ENCODE measurements around the gene GRAP2. TPM values are rescaled to one million over a fixed set of nuclear protein-coding genes. Genes with fewer than 3 reads are reported as not detected.

GRAP2 gene
- total RNA-seq, 1 donor from 2014 or later = 10.1 TPM

GRCh38 chr22:40001106-40001505 is 100.2 kb downstream of the GRAP2 start:
- Histone ChIP-seq H3K4me1 (no peaks in the 10 kb centered on the region), H3K9me3 (no peaks in the 10 kb centered on the region), H3K27me3 (peaks cover 8% of the 10 kb centered on the region), H3K4me3 (no peak overlapping the region), H3K36me3 (no peaks in the 10 kb centered on the region), H3K27ac (no peak overlapping the region)
- intact Hi-C loops (cut with DNase I) = no loop called here
- no peak for TF ChIP-seq CTCF (IDR thresholded peaks at IDR 0.05)
- ATAC-seq (no peak), DNase-seq (no peak)

- no peaks in the 10 kb centered on the region for H3K4me1 ChIP-seq
- H3K4me3 ChIP-seq = no peak overlapping the region
- no peaks in the 10 kb centered on the region for H3K9me3 ChIP-seq
- intact Hi-C loops (cut with DNase I) = no loop called here
- H3K27ac ChIP-seq = no peak overlapping the region
- no peaks in the 10 kb centered on the region for H3K27me3 ChIP-seq
- no peak for TF ChIP-seq CTCF (IDR thresholded peaks at IDR 0.05)
- H3K36me3 ChIP-seq = no peaks in the 10 kb centered on the region
- DNase-seq = no peak
- no peak for ATAC-seq
These were observed 101.1 kb downstream of the GRAP2 start for GRCh38 chr22:40001800-40002577.

GRCh38 chr22:40002935-40003715 is 102.2 kb downstream of the GRAP2 start:
- no peaks in the 10 kb centered on the region for H3K4me1 ChIP-seq
- H3K9me3 ChIP-seq = no peaks in the 10 kb centered on the region
- no peak overlapping the region for H3K27ac ChIP-seq
- H3K27me3 ChIP-seq = peaks cover 6% of the 10 kb centered on the region
- no peak overlapping the region for H3K4me3 ChIP-seq
- intact Hi-C loops (cut with DNase I) = no loop called here
- DNase-seq (no peak), ATAC-seq (no peak)
- TF ChIP-seq CTCF (IDR thresholded peaks at IDR 0.05) = no peak
- H3K36me3 ChIP-seq = no peaks in the 10 kb centered on the region

GRCh38 chr22:40004836-40005235 is 104.0 kb downstream of the GRAP2 start:
- intact Hi-C loops (cut with DNase I) = no loop called here
- Histone ChIP-seq H3K27me3 (peaks cover 21% of the 10 kb centered on the region), H3K4me3 (no peak overlapping the region), H3K4me1 (no peaks in the 10 kb centered on the region), H3K36me3 (no peaks in the 10 kb centered on the region), H3K9me3 (no peaks in the 10 kb centered on the region), H3K27ac (no peak overlapping the region)
- no peak for DNase-seq
- ATAC-seq = no peak
- no peak for TF ChIP-seq CTCF (IDR thresholded peaks at IDR 0.05)

- intact Hi-C loops (cut with DNase I) = no loop called here
- Histone ChIP-seq H3K27me3 (peaks cover 37% of the 10 kb centered on the region), H3K4me1 (no peaks in the 10 kb centered on the region), H3K36me3 (no peaks in the 10 kb centered on the region), H3K9me3 (no peaks in the 10 kb centered on the region), H3K4me3 (no peak overlapping the region), H3K27ac (no peak overlapping the region)
- no peak for TF ChIP-seq CTCF (IDR thresholded peaks at IDR 0.05)
- ATAC-seq = no peak
- DNase-seq = no peak
These were observed 105.8 kb downstream of the GRAP2 start for GRCh38 chr22:40006641-40007040.

Measured in upper lobe of right lung (tissue), 1 donor.